ENCODE data around the gene CCNG1. TPM values are rescaled to one million over a fixed set of nuclear protein-coding genes. Genes with fewer than 3 reads are reported as not detected.

CCNG1 gene
- total RNA-seq, 1 donor from 2014 or later = 250 TPM

GRCh38 chr5:163458778-163459385 lies 21.5 kb downstream of the CCNG1 start:
- no peaks in the 10 kb centered on the region for H3K27me3 Mint-ChIP-seq
- peaks cover 12% of the 10 kb centered on the region for H3K4me1 Mint-ChIP-seq (ENCODE audit: low read depth)
- peak overlapping the region; percentile 90 for H3K4me3 Mint-ChIP-seq (ENCODE audit: low read depth)
- peak overlapping the region; percentile 100 for H3K27ac Mint-ChIP-seq
- TF ChIP-seq, protein P1, sequence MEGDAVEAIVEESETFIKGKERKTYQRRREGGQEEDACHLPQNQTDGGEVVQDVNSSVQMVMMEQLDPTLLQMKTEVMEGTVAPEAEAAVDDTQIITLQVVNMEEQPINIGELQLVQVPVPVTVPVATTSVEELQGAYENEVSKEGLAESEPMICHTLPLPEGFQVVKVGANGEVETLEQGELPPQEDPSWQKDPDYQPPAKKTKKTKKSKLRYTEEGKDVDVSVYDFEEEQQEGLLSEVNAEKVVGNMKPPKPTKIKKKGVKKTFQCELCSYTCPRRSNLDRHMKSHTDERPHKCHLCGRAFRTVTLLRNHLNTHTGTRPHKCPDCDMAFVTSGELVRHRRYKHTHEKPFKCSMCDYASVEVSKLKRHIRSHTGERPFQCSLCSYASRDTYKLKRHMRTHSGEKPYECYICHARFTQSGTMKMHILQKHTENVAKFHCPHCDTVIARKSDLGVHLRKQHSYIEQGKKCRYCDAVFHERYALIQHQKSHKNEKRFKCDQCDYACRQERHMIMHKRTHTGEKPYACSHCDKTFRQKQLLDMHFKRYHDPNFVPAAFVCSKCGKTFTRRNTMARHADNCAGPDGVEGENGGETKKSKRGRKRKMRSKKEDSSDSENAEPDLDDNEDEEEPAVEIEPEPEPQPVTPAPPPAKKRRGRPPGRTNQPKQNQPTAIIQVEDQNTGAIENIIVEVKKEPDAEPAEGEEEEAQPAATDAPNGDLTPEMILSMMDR (IDR thresholded peaks at IDR 0.05; ENCODE audit: unreplicated experiment) = no peak
- DNase-seq (ENCODE audit: low spot score, unreplicated experiment) = no peak
- H3K9me3 Mint-ChIP-seq (ENCODE audit: low read depth) = no peaks in the 10 kb centered on the region
- peaks cover 16% of the 10 kb centered on the region for H3K36me3 Mint-ChIP-seq (ENCODE audit: insufficient read depth)

DNA sequence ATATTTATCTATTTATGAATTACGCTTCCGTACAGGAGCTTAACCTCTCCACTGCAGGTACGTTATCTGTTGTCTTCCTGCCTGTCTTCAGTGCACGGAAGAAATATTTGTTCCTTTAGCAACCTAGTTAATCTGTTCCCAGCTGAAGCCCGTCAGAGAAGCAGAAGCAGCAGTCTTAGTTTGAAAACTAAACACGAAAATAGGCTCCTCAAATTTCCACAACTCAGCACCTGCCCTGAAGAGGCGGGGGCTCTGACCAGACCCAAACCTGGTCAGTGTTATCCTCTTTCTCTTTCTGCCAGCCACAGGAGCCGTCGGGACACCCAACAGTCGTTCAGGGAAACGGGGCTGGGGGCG lies 22.0 kb downstream of the CCNG1 start:
- DNase-seq (ENCODE audit: low spot score, unreplicated experiment) = no peak
- peak overlapping the region; percentile 90 for H3K4me3 Mint-ChIP-seq (ENCODE audit: low read depth)
- H3K9me3 Mint-ChIP-seq (ENCODE audit: low read depth) = no peaks in the 10 kb centered on the region
- TF ChIP-seq, protein P1 (IDR thresholded peaks at IDR 0.05; ENCODE audit: unreplicated experiment) = no peak
- peak overlapping the region; percentile 100 for H3K27ac Mint-ChIP-seq
- no peaks in the 10 kb centered on the region for H3K27me3 Mint-ChIP-seq
- peaks cover 16% of the 10 kb centered on the region for H3K36me3 Mint-ChIP-seq (ENCODE audit: insufficient read depth)
- H3K4me1 Mint-ChIP-seq (ENCODE audit: low read depth) = peaks cover 12% of the 10 kb centered on the region

GRCh38 chr5:163459819-163460561 lies 22.6 kb downstream of the CCNG1 start, which contains the start of gene NUDCD2:
Gene NUDCD2, minus strand, starts transcription at chr5:163460102. Its CDS starts 52 bp downstream, at chr5:163460050.
- Mint-ChIP-seq H3K27ac (peak within 1 kb of the TSS; percentile 100), H3K36me3 (ENCODE audit: insufficient read depth) (peaks cover 14% of the 10 kb centered on the region), H3K9me3 (ENCODE audit: low read depth) (no peaks in the 10 kb centered on the region), H3K4me1 (ENCODE audit: low read depth) (peaks cover 12% of the 10 kb centered on the region), H3K4me3 (ENCODE audit: low read depth) (peak within 1 kb of the TSS; percentile 90), H3K27me3 (no peaks in the 10 kb centered on the region)
- peak; percentile 91 for DNase-seq (ENCODE audit: low spot score, unreplicated experiment)
- TF ChIP-seq, protein P1 (IDR thresholded peaks at IDR 0.05; ENCODE audit: unreplicated experiment) = peak; percentile 34

DNA sequence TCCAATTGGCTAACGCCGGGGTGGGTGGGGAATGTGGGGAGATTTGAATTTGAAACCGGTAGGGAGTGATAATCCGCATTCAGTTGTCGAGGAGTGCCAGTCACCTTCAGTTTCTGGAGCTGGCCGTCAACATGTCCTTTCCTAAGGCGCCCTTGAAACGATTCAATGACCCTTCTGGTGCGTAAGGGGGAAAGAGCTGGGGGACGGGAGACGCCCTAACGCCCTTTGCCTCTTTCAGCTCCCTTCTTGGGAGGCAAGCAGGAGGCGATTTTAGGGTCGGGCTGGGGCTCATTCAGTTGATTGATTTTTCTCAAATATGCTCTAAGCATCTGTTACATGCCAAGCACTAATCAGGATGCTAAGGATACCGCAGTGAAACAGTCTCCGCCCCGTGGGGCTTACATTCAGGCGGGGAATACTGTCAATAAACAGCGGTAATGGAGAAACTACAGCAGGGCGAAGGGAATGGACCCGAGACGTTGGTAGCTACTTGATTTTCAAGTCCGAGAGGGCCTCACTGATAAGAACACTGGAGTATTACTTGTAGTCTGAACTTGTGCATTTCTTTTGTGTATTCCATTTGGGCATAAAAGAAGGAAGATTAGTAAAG lies 23.3 kb downstream of the CCNG1 start, which contains the start of gene HMMR:
Gene HMMR, plus strand, starts transcription at position 71 of the 610 bp plus-strand sequence. Its CDS starts 61 bp downstream, at position 132.
- H3K27ac Mint-ChIP-seq = peak within 1 kb of the TSS; percentile 100
- peak within 1 kb of the TSS; percentile 90 for H3K4me3 Mint-ChIP-seq (ENCODE audit: low read depth)
- H3K27me3 Mint-ChIP-seq = no peaks in the 10 kb centered on the region
- DNase-seq (ENCODE audit: low spot score, unreplicated experiment) = peak; percentile 22
- peaks cover 10% of the 10 kb centered on the region for H3K36me3 Mint-ChIP-seq (ENCODE audit: insufficient read depth)
- TF ChIP-seq, protein P1 (IDR thresholded peaks at IDR 0.05; ENCODE audit: unreplicated experiment) = no peak
- H3K9me3 Mint-ChIP-seq (ENCODE audit: low read depth) = no peaks in the 10 kb centered on the region
- H3K4me1 Mint-ChIP-seq (ENCODE audit: low read depth) = peaks cover 12% of the 10 kb centered on the region

DNA sequence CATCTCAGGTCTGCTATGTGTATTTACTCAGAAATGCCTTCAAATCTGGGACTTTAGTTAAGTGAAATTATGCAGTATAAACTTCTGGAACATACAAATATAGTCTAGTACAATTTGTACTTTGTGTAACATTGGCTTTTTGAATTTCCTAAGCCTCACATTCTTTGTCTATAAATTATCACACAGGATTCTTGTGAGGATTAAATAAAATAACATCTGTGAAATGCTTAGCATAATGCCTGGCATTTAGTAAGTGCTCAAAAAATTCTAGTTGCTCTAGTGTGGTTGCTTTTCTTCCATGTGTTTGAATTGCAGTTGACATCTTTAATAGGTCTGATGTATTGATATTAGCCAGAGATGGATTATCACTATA lies 25.7 kb downstream of the CCNG1 start:
- Mint-ChIP-seq H3K4me1 (ENCODE audit: low read depth) (peaks cover 10% of the 10 kb centered on the region), H3K27ac (no peak overlapping the region), H3K4me3 (ENCODE audit: low read depth) (no peak overlapping the region), H3K27me3 (no peaks in the 10 kb centered on the region), H3K36me3 (ENCODE audit: insufficient read depth) (peaks cover 2% of the 10 kb centered on the region), H3K9me3 (ENCODE audit: low read depth) (no peaks in the 10 kb centered on the region)
- no peak for DNase-seq (ENCODE audit: low spot score, unreplicated experiment)
- TF ChIP-seq, protein P1 (IDR thresholded peaks at IDR 0.05; ENCODE audit: unreplicated experiment) = no peak
